Astrocyte of the hippocampus (primary cell): ENCODE results near the gene UGT1A10.
A peak's percentile ranks its signal among the peaks of the same experiment; 100 is the strongest.
"Not testable (repeated sequence)": the region's sequence is repeated elsewhere in the genome, so short reads cannot be mapped to it uniquely, and the experiment has no call there.

Experiments used
- DNase-seq: peaks from one replicate; pipeline ENCODE4 v3.0.0; 2011; ENCODE audit warnings: low read depth, low spot score

The UGT1A10 gene

DNA sequence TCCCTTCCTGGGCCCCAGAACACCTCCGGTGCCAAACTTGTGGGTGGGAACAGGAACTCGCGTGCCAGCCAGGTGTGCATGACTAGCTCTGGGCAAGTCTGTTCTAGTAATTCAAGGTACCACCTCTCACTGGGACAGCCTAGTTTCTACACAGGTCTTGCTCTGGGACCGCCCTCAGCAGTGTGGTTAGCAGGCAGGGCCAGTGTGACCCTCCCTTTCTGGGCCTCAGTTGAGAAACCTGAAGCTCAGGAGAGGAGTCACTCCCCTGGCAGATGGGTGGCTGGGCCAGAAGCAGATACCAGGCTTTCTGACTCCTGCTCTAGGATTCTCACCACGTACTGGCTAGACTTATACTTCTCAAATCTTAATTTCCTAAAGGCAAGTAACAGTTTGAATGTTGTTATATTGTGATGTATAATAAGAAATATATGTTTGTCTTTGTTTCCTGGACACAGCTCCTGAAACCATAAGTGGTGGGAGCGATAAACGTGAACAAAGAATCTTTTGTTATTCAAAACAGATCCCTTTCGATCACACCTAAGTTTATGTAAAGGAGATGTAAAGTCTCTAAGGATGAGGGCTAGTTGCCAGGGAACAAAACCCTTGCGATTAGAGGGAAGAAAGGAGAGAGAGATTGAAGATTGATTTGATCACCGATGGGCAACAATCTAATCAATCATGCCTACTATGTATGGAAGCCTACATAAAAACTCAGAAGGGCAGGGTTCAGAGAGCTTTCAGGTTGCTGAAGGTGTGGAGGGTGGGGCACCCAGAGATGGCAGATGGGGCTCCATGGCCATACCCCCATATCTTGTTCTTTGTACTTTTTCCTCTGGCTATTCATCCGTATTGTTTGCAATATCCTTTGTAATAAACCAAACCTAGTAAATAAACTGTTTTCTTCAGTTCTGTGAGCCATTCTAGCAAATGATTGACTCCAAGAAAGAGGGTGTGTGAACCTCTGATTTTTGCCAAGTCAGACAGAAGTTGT, 55.5 kb downstream of the UGT1A10 start:
- DNase-seq: no peak

DNA sequence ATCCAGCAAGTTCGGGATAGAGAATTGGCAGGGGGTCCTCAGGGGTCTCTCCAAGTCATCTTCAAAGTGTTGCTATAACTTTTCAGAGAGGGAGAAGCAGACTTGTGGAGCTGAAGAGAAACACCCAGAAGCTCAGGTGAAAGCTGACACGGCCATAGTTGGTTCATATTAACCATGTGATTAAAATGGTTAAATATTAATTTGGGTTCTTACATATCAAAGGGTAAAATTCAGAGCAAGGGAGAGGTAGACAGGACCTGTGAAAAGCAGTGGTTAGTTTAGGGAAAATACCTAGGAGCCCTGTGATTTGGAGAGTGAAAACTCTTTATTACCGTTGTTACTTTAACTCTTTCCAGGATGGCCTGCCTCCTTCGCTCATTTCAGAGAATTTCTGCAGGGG, 56.4 kb downstream of the UGT1A10 start, which contains the start of gene UGT1A6:
TSS of gene UGT1A6 (plus strand) at position 243 of the 400 bp plus-strand sequence. CDS start at position 358, 115 bp downstream.
- DNase-seq: no peak

DNA sequence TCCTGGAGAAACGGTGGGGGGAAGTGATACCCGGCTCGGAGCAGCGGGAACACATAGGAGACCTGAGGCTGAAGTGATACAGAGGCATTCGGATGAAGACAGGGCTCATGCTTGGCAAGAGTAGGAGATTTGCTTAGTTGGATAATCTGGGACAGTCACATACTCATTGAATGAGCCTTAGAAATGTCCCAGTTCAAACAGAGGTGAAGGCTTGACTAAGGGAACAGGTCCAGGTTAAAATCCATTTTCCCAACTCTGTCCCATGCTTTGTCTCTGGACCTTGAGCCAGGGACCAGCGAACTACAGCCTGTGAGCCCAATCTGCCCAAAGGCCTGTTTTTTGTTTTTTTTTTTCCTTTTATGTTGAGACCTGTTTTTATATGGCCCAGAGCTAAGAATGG, 57.7 kb downstream of the UGT1A10 start:
- DNase-seq: no peak

DNA sequence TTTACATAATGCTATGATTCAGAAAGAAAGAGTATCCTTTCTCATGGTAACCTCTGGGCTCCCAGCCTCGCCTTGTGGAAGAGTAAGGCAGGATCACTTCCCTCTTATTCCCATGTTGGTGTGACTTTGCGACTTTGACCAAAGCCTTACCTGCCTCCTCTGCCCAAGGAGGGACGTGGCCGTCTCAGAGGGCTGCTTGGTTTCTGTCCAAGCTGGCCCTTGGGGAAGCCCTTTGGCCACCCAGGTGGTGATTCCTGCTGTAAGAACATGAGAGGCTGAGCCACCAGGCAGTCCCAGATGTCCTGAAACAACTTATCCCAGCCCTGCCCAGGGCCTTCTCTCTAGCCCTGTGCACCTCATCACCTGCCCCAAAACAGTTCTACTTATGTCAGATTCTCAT, 62.5 kb downstream of the UGT1A10 start:
- no peak for DNase-seq

DNA sequence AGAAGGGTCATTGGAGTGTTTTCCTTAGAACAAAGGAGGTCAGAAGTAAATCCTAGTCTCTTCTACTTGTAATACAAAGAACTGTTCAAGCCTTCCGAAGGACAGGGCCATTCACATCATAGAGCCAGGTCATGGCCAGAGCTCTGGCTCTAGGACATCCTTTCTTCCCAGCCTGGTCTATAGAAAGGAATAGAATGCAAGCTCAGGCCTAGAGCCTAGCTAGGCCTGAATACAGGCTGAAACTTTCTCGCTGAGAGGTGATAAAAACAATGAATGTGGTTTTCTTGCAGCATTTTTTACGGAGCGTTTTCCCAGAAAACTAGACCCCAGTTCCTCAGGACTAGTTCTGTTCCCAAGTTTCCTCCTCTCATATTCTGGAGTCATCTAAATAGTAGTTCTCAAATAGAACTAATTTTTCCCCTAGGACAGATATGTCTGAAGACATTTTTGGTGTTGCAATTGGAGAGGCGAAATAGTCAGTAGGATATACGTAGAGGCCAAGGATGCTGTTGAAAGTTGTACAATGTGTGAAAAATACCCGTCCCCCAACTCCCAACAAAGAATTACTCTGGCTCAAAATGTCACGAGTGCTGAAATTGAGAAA, 63.3 kb downstream of the UGT1A10 start:
- DNase-seq: no peak

DNA sequence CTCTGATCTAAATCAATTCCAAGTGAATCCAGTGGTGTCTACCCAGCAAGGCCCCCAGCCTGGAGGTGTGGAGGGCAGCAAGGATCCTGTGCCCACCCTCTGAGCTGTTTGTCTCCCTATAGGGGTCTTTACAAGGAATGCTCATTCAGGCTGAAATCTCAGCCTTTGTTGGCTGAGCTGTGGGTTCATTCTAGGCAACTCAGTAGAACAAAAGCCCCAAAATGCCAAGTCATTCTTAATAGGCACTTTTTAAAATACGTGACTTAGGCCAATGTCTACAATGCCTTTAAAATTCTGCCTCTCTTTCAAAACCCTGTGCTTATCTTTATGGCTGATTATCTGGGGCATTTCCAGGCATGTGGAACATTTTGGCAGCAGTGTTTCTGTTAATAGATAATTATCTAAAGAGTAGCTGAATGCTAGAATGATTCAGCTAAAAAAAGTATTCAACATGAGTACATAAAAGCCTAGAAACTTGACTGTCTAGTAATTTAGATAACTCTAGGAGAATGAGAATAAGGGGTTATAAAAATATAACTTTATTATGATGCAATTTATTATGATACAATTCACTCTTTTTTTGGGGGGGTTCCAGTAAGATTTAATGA, 63.9 kb downstream of the UGT1A10 start:
- DNase-seq: peak; percentile 67

DNA sequence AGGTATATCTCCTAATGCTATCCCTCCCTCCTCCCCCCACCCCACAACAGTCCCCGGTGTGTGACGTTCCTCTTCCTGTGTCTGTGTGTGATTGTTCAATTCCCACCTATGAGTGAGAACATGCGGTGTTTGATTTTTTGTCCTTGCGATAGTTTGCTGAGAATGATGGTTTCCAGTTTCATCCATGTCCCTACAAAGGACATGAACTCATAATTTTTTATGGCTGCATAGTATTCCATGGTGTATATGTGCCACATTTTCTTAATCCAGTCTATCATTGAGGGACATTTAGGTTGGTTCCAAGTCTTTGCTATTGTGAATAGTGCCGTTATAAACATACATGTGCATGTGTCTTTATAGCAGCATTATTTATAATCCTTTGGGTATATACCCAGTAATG, 64.6 kb downstream of the UGT1A10 start:
- not testable (repeated sequence) for DNase-seq

DNA sequence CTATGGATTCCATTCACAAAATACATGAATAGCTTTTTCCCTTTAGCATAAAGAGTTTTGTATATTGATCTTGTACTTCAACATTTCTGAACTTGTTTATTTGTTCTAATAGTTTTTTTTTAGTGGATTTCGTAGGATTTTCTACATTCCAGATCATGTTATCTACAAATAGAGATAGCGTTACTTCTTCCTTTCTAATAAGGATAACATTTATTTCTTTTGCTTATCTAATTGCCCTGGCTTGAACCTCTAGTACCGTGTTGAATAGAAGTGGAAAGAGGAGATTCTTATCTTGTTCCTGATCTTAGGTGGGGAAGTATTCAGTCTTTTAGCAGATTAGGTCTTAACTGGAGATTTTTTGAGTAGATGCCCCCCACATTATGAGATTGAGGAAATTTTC, 66.0 kb downstream of the UGT1A10 start:
- no peak for DNase-seq

DNA sequence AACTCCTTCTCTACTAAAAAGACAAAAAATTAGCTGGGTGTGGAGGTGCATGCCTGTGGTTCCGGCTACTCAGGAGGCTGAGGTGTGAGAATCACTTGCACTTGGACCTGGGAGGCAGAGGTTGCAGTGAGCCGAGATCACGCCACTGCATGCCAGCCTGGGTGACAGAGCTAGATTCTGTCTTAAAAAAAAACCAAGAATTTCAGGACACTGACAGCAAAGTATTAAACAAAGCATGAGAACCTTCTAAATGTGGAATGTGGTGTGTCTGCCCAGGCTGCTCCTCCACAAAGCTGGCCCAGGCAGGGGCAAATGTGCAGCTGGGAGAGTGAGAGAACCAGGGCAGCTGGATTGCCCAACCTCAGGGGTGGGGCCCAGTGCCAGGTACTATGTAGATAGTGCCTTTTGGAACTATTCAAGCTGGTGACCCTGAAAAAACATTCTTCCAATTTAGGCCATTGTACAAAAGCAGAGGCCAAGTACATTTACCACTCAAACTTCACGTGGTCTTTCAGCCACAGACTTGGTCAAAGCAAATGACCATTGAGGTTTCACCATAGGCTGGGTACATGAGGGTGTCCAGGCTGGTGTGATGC, 69.8 kb downstream of the UGT1A10 start:
- peak; percentile 31 for DNase-seq

DNA sequence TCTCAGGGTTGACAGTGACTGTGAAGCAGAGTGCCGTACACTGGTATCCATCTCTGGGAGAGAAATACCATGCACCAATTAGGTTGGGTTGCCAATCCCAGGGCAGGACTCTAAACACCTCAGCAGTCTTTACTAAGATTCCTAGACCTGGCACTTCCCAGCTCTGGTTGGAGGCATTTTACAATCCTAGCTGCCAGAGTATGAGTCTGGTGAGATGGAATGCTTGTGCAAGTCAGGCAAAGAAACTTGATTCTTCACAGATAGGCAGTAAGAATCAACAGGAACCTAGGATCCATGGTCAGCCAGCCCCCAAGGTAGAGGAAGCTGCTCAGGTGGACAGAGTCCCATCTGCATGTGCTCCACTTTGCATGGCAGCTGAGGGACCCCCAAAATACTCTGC, 70.5 kb downstream of the UGT1A10 start:
- peak; percentile 71 for DNase-seq

DNA sequence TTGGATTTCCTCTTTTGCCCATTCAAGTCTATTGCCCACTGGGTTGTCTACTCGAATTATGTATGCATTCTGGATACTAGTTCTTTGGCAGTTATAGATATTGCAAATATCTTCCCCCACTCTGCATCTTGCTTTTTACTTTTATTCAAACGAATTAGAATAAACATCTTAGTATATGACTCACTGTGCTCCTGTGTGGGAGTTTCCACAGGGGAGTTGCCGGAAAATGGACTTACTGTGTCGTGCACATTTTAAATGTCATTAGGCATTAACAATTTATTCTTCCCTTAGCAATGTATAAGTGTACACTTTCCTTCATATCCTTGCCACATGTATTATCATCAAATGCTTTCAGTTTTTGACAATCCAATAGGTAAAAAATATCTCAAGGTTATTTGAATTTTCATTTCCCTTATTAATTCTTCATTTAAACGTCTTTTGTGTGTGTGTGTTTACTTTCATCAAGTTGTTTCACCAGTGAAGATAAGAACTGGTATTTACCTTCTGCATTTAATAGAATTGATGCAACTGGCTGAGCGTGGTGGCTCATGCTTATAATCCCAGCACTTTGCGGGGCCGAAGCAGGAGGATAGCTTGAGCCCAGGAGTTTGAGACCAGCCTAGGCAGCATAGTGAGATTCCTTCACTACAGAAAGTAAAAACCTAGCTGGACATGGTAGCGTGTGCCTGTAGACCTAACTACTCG, 71.8 kb downstream of the UGT1A10 start:
- DNase-seq: peak; percentile 39

DNA sequence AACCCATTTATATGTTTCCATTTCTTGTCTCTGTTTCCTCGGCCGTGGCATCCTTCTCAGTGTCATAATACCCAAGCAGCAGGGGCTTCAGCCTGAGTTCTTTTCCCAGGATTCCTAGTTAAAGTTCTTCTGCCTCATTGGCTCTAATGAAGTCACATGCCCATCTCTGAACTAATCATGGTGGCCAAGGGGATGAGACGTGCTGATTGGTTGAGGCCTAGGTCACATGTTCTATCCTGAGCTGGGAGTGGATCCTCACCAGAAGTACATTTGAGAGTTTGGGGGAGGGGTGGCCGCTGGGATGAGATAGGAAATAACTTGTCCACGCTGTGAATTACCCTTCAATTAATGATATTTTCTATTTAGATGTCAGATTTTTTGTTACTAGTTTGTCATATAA, 72.7 kb downstream of the UGT1A10 start:
- DNase-seq: no peak

DNA sequence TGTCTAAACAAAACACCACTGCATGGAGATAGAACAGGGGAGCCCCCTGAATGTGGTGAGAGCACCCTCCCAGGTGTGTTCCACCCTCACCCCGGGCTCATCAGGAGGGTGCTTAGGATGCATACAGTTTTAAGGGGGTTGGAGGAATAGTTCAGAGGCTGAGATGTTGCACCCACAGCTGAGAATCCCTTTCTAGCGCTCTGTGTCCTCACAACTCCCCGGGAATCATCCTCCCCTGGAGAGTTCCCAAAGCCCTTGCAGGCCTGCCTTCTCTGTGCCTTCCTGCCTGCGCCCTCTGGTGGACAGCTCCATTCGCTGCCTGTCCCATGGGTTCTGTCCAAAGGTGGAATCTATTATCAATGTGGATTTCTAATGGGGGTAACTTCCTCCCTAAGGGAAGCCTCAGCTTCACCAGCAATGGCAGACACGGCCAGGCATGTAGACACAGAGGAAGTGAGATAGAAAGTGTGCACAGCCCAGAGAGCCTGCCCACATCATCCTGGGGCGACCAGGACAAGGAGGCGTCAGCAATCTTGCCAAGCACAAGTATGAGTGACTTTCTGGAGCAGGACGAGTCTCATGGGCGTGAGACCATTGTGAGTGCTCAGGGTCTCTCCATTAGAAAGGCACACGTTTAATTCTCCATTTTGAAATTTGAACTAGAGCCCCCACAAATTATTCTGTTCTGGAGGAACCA, 75.2 kb downstream of the UGT1A10 start:
- peak; percentile 86 for DNase-seq

DNA sequence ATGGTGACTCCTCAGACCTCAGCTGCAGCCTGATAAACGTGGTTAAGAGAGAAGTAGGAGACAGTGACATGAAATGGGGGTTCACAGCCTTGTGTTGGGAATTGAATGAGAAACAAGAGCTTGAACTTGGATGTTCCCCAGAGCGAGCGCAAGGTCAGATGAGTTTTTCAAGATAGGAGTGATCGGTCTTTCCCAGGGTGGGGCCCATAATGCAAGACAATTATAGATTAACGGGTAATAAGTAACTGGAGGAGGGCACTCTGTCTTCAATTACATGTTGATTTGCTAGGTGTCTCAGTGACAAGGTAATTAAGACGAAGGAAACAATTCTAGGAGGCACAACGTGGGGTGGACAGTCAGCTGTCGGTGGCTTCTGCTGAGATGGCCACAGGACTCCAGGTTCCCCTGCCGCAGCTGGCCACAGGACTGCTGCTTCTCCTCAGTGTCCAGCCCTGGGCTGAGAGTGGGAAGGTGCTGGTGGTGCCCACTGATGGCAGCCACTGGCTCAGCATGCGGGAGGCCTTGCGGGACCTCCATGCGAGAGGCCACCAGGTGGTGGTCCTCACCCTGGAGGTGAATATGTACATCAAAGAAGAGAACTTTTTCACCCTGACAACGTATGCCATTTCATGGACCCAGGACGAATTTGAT, 76.5 kb downstream of the UGT1A10 start, which contains the start of gene UGT1A5:
TSS of gene UGT1A5 (plus strand) at position 297 of the 651 bp plus-strand sequence. CDS start at position 382, 85 bp downstream.
- DNase-seq: no peak

DNA sequence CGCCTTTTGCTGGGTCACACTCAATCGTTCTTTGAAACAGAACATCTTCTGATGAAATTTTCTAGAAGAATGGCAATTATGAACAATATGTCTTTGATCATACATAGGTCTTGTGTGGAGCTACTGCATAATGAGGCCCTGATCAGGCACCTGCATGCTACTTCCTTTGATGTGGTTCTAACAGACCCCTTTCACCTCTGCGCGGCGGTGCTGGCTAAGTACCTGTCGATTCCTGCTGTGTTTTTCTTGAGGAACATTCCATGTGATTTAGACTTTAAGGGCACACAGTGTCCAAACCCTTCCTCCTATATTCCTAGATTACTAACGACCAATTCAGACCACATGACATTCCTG, 77.0 kb downstream of the UGT1A10 start:
- no peak for DNase-seq

DNA sequence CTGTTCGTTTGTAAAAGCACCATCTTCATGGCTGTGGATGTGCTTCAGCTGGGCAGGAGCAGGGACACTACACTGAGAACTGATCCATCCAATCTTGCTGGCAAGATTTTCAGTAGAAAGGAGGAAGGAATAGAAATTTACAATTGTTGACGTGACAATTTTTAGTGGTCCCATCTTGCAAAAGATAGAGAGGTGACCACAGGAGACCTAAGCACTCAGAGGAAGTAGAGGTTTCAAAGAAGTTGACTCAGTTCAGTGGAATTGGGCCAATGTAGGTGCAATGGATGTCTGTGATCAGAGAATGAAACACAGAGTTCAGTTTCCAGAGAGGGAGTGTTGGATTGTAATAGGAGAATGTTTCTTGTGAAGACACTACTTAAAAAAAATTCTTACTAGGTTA, 77.9 kb downstream of the UGT1A10 start:
- DNase-seq: no peak

DNA sequence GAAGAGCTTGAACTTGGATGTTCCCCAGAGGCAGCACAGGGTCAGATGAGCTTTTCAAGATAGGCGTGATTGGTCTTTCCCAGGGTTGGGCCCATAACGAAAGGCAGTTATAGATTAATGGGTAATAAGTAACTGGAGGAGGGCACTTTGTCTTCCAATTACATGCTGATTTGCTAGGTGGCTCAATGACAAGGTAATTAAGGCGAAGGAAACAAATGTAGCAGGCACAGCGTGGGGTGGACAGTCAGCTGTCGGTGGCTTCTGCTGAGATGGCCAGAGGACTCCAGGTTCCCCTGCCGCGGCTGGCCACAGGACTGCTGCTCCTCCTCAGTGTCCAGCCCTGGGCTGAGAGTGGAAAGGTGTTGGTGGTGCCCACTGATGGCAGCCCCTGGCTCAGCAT, 82.3 kb downstream of the UGT1A10 start, which contains the start of gene UGT1A4:
TSS of gene UGT1A4 (plus strand) at position 185 of the 400 bp plus-strand sequence. CDS start at position 270, 85 bp downstream.
- DNase-seq: no peak

DNA sequence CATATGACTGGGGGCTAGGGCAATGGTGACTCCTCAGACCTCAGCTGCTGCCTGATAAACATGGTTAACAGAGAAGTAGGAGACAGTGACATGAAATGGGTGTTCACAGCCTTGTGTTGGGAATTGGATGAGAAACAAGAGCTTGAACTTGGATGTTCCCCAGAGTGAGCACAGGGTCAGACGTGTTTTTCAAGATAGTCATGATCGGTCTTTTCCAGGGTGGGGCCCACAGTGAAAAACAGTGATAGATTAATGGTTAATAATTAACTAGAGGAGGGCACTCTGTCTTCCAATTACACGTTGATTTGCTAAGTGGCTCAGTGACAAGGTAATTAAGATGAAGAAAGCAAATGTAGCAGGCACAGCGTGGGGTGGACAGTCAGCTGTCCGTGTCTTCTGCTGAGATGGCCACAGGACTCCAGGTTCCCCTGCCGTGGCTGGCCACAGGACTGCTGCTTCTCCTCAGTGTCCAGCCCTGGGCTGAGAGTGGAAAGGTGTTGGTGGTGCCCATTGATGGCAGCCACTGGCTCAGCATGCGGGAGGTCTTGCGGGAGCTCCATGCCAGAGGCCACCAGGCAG, 92.6 kb downstream of the UGT1A10 start, which contains the start of gene UGT1A3:
TSS of gene UGT1A3 (plus strand) at position 320 of the 579 bp plus-strand sequence. CDS start at position 405, 85 bp downstream.
- no peak for DNase-seq

DNA sequence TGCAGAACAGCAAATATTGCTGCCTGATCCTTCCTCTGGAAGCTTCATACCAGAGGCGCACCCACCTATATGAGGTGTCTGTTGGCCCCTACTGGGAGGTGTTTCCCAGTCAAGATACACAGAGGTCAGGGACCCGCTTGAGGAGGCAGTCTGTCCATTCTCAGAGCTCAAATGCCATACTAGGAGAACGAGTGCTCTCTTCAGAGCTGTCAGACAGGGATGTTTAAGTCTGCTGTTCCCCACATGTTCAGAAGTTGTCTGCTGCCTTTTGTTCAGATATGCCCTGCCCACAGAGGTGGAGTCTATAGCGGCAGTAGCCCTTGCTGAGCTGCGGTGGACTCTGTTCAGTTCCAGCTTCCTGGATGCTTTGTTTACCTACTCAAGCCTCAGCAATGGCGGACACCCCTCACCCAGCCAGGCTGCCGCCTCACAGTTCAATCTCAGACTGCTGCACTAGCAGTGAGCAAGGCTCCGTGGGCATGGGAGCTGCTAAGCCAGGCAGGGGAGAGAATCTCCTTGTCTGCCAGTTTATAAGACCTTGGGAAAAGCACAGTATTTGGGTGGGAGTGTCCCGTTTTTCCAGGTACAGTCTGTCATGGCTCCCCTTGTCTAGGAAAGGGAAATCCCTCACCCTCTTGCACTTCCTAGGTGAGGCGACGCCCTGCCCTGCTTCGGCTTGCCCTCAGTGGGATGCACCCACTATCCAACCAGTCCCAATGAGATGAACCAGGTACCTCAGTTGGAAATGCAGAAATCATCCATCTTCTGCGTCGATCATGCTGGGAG, 100.8 kb downstream of the UGT1A10 start:
- not testable (repeated sequence) for DNase-seq
